ENCODE results near the gene DYNC1I1. TPM values are rescaled to one million over a fixed set of nuclear protein-coding genes. Genes with fewer than 3 reads are reported as not detected.

The DYNC1I1 gene
- total and polyA plus RNA-seq, 2 of the 4 experiments (the other 2 are of a cell fraction): under 0.01 to 0.15 TPM

DNA sequence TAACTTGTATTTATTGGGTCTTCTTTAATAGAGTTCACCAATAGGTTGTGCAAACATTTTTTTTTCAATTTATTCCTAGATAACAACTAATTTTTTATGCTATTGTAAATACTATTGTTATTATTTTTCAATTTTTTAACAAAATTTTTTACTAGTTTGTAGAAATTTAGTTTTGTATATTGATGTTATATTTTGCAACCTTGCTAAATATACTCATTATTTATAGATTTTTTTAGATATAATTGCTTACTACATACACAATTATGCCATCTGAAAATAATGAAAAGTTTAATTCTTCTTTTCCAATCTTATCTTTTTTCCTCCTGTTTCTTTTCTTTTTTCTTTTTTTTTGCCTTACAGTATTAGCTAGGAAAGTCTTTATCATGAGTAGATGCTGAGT is 332.6 kb downstream of the DYNC1I1 start:
- no peak overlapping the region for H4K8ac ChIP-seq (ENCODE audit: low read depth in 2 of 2, low read length in 2 of 2)
- no peak overlapping the region for H2BK15ac ChIP-seq (ENCODE audit: low read depth, low read length)
- H2BK120ac ChIP-seq (ENCODE audit: low read depth, low read length): no peak overlapping the region
- no peaks in the 10 kb centered on the region for H3K79me1 ChIP-seq (ENCODE audit: low read depth in 1 of 2, low read length in 2 of 2)
- no peak overlapping the region for H3K27ac ChIP-seq (ENCODE audit: insufficient read depth, low read length)
- H2AFZ ChIP-seq (replicated peaks; ENCODE audit: low read length, poor library complexity): no peak overlapping the region
- H3K9me3 ChIP-seq (ENCODE audit: control insufficient read depth, insufficient read depth, low read length): no peaks in the 10 kb centered on the region
- ChIA-PET CTCF (no interaction called here), POLR2A (ENCODE audit: unreplicated experiment) (no interaction called here)
- H2AK5ac ChIP-seq (ENCODE audit: low read depth, low read length): no peak overlapping the region
- no peak overlapping the region for H3K9ac ChIP-seq (ENCODE audit: low read depth, low read length)
- no peak overlapping the region for H3K4me3 ChIP-seq (ENCODE audit: insufficient read depth, low read depth, low read length)
- no peaks in the 10 kb centered on the region for H3K9me1 ChIP-seq (ENCODE audit: insufficient read depth, low read length)
- TF ChIP-seq MXI1 (IDR thresholded peaks at IDR 0.05; ENCODE audit: borderline replicate concordance, low read depth, low read length) (no peak), CTCF (conservative IDR thresholded peaks at IDR 0.05; ENCODE audit: low read depth, low read length) (no peak), SMC3 (IDR thresholded peaks at IDR 0.05; ENCODE audit: low read depth, low read length) (no peak), CHD1 (IDR thresholded peaks at IDR 0.05; ENCODE audit: low read depth, low read length) (no peak), MAFK (IDR thresholded peaks at IDR 0.05; ENCODE audit: low read depth, low read length) (no peak), POLR2A (IDR thresholded peaks at IDR 0.05; ENCODE audit: low read depth, low read length) (no peak), MAZ (IDR thresholded peaks at IDR 0.05; ENCODE audit: borderline replicate concordance, low read depth, low read length) (no peak), FOS (IDR thresholded peaks at IDR 0.05; ENCODE audit: low read depth, low read length) (no peak), CEBPB (IDR thresholded peaks at IDR 0.05; ENCODE audit: low read depth, low read length) (no peak), RCOR1 (IDR thresholded peaks at IDR 0.05; ENCODE audit: insufficient replicate concordance, low read length) (no peak), BHLHE40 (IDR thresholded peaks at IDR 0.05; ENCODE audit: low read depth, low read length) (no peak), USF2 (IDR thresholded peaks at IDR 0.05; ENCODE audit: low read depth, low read length) (no peak), RFX5 (IDR thresholded peaks at IDR 0.05; ENCODE audit: low read depth, low read length) (no peak), RAD21 (IDR thresholded peaks at IDR 0.05; ENCODE audit: low read length) (no peak), NFE2L2 (IDR thresholded peaks at IDR 0.05; ENCODE audit: low read depth, low read length) (no peak)
- TF ChIP-seq, protein P1, sequence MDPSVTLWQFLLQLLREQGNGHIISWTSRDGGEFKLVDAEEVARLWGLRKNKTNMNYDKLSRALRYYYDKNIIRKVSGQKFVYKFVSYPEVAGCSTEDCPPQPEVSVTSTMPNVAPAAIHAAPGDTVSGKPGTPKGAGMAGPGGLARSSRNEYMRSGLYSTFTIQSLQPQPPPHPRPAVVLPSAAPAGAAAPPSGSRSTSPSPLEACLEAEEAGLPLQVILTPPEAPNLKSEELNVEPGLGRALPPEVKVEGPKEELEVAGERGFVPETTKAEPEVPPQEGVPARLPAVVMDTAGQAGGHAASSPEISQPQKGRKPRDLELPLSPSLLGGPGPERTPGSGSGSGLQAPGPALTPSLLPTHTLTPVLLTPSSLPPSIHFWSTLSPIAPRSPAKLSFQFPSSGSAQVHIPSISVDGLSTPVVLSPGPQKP (IDR thresholded peaks at IDR 0.05; ENCODE audit: borderline replicate concordance, low read depth, low read length): no peak
- no peaks in the 10 kb centered on the region for H3K36me3 ChIP-seq (ENCODE audit: control insufficient read depth, insufficient read depth, low read length)
- in situ Hi-C loops (cut with MboI; ENCODE audit: low sequenced_read_pairs): no loop called here
- ATAC-seq (ENCODE audit: low read depth): no peak
- dilution Hi-C loops (cut with HindIII; ENCODE audit: low sequenced_read_pairs, unreplicated experiment): no loop called here
- H3K56ac ChIP-seq (ENCODE audit: extremely low read depth, insufficient read depth, low read length): no peak overlapping the region
- H4K5ac ChIP-seq (ENCODE audit: low read depth, low read length): no peak overlapping the region
- no TSS peak for BruUV-seq (replicated peaks)
- no peaks in the 10 kb centered on the region for H3K4me1 ChIP-seq (ENCODE audit: control insufficient read depth, insufficient read depth, low read length)
- no peak overlapping the region for H2BK5ac ChIP-seq (ENCODE audit: low read depth, low read length, poor library complexity, severe bottlenecking)
- no peak overlapping the region for H4K91ac ChIP-seq (ENCODE audit: insufficient read depth, low read depth, low read length)
- H3K27me3 ChIP-seq (ENCODE audit: control insufficient read depth, insufficient read depth, low read length): no peaks in the 10 kb centered on the region
- H3K18ac ChIP-seq (ENCODE audit: low read depth, low read length): no peak overlapping the region
- no peak overlapping the region for H3K14ac ChIP-seq (replicated peaks; ENCODE audit: low read depth, low read length)
- H3K4me2 ChIP-seq (ENCODE audit: low read depth, low read length): no peak overlapping the region
- intact Hi-C loops (cut with micrococcal nuclease): no loop called here
- no peak overlapping the region for H2AK9ac ChIP-seq (replicated peaks; ENCODE audit: low read depth, low read length, poor library complexity)
- no peak for DNase-seq
- no peak overlapping the region for H2BK20ac ChIP-seq (ENCODE audit: low read depth, low read length)
- H3K4ac ChIP-seq (ENCODE audit: low read depth, low read length): no peak overlapping the region
- H4K20me1 ChIP-seq (ENCODE audit: insufficient read depth, low read length): no peaks in the 10 kb centered on the region
- no peak overlapping the region for H3K23ac ChIP-seq (ENCODE audit: low read depth, low read length)
